GM21526 (cell line): ENCODE data around the gene FIGNL2.
"Not testable (repeated sequence)": the region's sequence is repeated elsewhere in the genome, so short reads cannot be mapped to it uniquely, and the experiment has no call there.

Experiments
- ATAC-seq: cut with Tn5 transposase; IDR thresholded peaks from one replicate; pipeline ENCODE4 v1.9.1; 2021; ENCODE audit warnings: moderate library complexity; ENCODE audit not compliant: unreplicated experiment, low FRiP score

The FIGNL2 gene

GRCh38 chr12:51848326-51848727, at the start of gene FIGNL2:
Gene FIGNL2 (minus strand): TSS chr12:51848718. CDS start chr12:51822413, 26,305 bp downstream.
- no peak for ATAC-seq

- no peak for ATAC-seq
Observed at GRCh38 chr12:51897181-51897580, 48.7 kb upstream of the FIGNL2 start.

- no peak for ATAC-seq
Observed at GRCh38 chr12:51896236-51896635, 47.7 kb upstream of the FIGNL2 start.

- ATAC-seq, result no peak
Observed at GRCh38 chr12:51895378-51896135, 47.0 kb upstream of the FIGNL2 start.

- no peak for ATAC-seq
Observed at GRCh38 chr12:51893786-51894185, 45.3 kb upstream of the FIGNL2 start.

- ATAC-seq, result no peak
Observed at GRCh38 chr12:51891843-51892242, 43.3 kb upstream of the FIGNL2 start.

GRCh38 chr12:51890511-51891171, 42.1 kb upstream of the FIGNL2 start:
- ATAC-seq, result no peak

- no peak for ATAC-seq
Observed at GRCh38 chr12:51890133-51890464, 41.6 kb upstream of the FIGNL2 start.

GRCh38 chr12:51889216-51890132, 41.0 kb upstream of the FIGNL2 start:
- no peak for ATAC-seq

GRCh38 chr12:51888316-51889215, 40.0 kb upstream of the FIGNL2 start:
- ATAC-seq, result no peak

- ATAC-seq, result no peak
Observed at GRCh38 chr12:51887476-51888315, 39.2 kb upstream of the FIGNL2 start, which contains the start of gene ANKRD33. Gene ANKRD33 (plus strand): TSS chr12:51888103. CDS start chr12:51888187, 84 bp downstream.

GRCh38 chr12:51886021-51886710, 37.6 kb upstream of the FIGNL2 start:
- no peak for ATAC-seq

GRCh38 chr12:51885294-51886020, 36.9 kb upstream of the FIGNL2 start:
- not testable (repeated sequence) for ATAC-seq

GRCh38 chr12:51884676-51885229, 36.2 kb upstream of the FIGNL2 start:
- ATAC-seq, result no peak

- ATAC-seq, result no peak
Observed at GRCh38 chr12:51883998-51884675, 35.6 kb upstream of the FIGNL2 start.

- ATAC-seq, result no peak
Observed at GRCh38 chr12:51883295-51883694, 34.8 kb upstream of the FIGNL2 start.

GRCh38 chr12:51879102-51879501, 30.6 kb upstream of the FIGNL2 start:
- no peak for ATAC-seq
